Measurements from ENCODE around the gene DCUN1D4.
"Not testable (repeated sequence)": the region's sequence is repeated elsewhere in the genome, so short reads cannot be mapped to it uniquely, and the experiment has no call there.

Gene DCUN1D4

DNA sequence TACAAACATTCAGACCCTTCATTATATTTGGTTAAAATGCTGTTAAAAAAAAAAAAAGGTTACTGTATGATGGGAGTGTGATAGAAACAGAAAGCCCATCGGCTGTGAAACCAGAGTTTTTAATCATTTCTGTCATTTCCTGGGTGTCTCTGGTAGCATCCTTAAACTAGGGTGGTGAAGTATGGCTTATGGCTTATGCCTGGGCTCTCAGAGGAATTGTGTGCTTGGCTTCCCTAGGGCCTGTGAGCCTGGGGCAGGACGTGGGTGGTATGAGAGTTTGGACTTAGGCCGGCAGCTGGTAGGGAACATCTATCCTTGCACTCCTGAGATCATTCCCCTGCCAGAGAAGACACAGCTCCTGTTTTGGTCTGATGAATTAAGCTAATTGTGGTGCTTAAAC, 52.2 kb downstream of the DCUN1D4 start:
- DNase-seq (ENCODE audit: low spot score): no peak

DNA sequence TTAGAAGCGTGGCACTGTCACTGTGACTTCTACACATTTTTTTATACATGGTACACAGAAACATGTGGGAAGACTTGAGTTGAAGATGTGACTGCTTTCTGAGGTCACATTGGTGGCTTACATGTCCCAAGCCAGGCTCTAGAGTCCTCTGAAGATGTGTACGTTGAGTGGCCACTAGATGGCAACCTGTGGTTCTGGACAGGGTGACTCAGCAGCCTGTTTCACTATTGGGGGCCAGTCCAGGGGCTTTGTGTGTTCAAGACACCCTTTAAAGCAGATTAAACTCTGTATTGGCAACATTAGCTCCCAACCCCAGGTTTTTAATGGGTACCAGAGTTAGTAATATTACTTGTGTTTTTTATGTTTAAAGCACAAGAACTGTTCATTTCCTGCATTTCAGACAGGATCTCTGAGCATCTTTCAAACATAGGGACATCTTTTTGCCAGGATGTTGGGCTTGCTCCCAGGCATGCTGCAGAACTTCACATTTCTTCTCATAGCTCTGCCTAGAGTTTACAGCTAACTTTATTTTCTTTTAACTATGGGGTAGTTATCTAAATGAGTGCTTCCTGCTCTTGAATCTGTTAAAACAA, 53.0 kb downstream of the DCUN1D4 start:
- DNase-seq (ENCODE audit: low spot score): peak; percentile 78

DNA sequence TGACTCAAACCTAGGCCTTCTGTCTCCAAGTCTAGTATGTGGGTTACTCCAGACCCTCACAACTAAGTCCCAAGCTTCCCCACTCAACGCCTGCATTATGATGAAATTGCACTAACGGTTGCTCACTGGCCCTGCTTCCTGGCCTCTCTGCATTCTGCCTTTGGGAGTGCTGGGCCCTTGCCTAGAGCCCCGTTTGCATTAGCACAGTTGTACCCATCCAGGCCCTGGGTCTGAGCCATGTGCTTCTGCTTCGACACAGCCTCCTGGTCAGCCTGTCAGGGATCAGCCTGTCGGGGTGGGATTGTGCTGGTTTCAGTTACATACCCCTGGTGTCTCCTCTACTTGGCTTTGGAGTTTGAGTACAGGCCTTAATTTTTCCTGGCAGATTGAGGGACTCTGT, 58.4 kb downstream of the DCUN1D4 start:
- DNase-seq (ENCODE audit: low spot score): no peak

DNA sequence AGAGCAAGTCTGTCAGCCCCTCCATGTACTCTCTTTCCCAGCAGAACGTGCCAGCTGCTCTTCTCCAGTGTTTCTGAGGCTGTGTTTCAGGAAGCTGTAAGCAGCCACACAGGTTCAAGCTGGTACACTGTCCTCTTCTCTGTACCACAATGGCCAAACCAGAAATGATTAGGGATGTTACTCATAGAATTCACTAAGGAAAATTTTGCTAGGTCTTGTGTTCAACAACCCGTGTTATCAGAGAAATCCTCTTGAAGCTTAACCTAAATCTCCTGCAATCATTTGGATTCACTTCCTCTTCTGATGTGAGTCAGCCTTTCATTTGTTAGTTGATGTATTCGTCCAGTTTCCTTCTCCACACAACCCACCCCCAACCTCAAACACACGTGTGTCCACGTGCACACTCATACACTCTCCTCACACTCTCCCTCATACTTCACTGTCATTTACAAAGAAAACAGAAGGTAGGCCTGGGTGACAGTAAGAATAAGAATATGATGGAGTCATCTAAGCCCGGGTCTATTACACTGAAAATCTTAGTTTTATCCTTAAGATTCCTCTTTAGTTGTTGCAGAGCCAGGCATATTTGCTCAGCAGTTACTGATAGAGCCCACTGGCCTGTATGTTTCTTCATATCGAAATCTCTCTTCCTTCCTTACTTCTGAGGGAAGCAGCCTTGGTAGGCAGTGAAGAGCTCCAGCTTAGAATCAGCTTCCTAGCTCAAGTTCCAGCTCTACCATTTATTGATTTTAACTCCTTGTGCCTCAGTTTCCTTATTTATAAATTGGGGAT, 63.4 kb downstream of the DCUN1D4 start:
- no peak for DNase-seq (ENCODE audit: low spot score)

DNA sequence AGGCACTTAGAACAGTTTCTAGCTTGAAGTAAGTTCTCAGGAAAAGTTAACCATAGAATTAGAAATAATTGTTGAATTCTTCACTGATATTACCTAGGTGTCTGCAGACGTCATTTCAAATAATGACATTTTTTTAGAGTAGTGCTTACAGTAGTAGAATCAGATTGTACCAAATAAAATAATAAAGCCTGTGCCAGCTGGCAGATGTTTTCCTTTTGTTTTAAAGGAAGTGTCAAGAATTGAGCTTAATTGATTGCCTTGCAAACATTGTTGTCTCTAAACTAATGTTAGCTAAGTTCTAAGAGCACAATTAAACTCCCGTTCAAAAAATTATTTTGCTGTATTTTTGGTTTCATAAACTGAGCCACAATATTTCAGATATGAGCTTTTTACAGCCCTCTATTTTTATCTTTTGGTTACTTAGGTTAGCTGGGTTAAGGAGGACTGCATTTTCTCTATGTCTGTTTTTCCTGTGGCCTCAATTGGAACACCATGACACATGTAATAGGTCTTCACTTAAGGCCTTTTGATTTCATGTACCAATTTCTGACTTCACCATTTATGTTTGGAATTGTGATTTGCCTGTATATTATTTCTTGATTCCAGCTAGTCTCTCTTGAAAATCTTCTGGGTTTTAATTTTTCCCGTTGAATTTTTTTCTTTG, 64.2 kb downstream of the DCUN1D4 start:
- no peak for DNase-seq (ENCODE audit: low spot score)

DNA sequence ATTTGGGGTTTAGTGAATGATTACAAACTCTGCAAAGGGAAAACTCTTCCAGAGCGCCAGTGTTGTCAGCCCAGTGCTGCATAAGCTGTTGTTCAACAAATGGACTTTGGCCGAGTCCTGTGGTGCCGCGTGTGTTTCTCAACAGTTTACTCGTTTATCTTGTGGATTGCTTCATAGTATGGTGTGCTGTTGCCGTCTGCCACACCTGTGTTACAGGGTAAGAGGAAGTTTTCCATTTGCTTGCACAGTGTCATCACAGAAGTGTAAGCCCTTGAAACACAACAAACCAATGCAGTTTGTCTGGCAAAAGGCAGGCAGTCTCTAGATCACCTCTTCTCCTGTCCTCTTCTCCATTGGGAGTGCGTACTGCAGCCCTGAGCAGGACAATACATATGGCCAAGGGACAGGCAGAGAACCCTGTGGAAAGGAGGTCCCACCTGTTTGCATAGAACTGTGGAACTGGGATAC, 66.3 kb downstream of the DCUN1D4 start:
- no peak for DNase-seq (ENCODE audit: low spot score)

DNA sequence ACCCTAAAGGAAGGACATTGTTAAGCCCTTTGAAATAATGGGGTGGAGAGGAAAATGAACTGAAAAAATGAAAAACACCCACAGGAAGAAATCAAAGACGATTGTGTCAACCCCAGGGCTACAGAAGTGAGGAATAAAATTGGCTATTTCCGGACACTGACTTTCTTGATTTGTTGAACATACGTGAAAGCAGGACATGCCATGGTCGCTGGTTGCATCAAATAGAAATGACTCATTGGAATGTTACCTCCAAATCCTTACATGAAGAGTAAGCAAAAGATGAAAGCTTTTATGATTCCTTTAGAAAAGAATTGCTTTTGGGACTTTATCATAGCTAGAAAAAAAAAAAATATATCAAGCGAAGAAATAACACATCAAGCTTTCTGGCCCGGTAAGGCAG, 75.3 kb downstream of the DCUN1D4 start:
- no peak for DNase-seq (ENCODE audit: low spot score)

DNA sequence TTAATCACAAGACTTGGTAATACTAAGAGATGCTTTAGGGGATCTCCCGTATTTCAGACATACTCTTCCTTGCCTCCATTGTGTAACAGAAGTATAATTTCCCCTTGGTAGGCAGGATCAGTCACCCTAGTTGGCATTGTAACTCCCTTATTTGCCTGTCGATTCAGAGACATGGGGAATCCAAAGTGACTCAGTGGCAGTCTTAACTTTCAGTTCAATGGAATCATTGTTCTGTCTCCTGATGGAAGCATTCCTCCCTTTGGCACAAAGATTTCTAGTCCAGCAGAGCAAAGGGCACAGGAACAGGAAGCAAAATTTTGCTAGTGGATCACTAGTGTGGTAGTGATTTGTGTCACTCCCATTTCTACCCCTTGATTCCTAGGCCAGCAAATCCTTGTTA, 80.4 kb downstream of the DCUN1D4 start:
- no peak for DNase-seq (ENCODE audit: low spot score)

DNA sequence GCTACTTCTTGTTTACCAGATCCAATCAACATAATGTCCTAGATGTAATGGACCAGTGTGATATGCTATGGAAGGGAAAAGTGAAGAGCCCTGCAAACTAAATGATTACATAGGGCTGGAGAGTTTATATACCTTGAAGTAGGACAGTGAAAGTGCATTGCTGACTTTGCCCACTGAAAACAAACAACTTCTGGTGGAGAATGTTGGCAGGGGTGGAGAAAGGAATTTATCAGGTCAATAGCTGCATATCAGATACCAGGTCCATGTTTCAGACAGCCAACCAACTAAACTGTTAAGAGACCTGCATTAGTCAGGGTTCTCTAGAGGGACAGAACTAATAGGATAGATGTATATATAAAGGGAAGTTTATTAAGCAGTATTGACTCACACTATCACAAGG, 82.4 kb downstream of the DCUN1D4 start:
- DNase-seq (ENCODE audit: low spot score): no peak

DNA sequence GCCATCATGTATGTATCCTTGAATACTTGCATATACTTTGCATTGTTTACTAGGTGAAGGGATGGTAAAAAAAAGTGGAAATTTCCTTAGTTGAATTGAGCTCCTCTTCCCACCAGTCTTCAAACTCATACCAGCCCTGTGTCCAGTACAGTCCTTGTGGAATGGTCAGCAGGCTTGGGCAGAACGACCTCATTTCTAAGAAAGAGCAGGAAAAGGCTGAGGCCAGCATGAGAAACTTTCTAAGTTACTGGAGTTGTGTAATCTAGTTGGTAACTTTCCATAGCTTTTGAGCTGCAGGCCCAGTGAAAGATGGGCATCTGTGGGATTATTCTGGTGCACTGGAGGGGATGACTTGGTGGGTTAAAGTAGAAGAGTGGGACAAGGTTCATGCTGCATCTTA, 87.6 kb downstream of the DCUN1D4 start:
- DNase-seq (ENCODE audit: low spot score): no peak

DNA sequence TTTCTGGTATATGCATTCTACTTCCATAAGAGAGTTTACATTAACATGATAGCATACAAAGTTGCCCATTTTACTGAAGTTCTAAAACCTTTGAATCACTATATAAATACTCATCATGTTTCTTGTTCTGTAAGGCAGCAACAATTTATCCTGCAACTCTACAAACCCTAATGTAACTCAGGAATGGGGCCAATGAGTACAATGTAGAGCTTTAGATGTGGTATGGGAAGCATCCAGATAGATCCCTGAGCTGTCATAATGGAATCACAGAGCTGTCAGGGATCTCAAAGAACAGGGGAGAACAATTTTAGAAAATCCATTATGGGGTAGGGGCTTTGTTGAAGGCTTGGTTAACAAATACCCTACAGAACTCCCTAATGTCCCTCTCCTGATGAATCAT, 88.5 kb downstream of the DCUN1D4 start:
- no peak for DNase-seq (ENCODE audit: low spot score)

DNA sequence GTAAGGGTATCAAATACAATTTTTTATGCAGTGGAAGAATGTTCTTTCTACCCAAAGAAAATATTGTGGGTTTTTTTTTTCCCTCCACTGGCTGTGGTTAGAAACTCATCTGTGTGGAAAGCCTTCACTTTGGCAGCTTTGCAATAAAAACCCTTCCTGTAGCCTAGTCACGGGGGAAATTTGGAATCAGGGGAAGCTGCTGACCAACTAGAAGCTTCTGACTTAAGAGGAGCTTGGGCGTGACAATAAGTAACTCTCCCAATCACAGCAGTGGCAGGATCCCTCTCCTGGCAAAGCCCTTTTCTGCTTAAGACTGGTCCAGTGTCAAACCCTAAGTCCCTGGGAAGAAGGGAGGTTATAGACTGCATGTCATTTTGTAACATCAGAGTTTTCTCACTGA, 89.3 kb downstream of the DCUN1D4 start:
- peak; percentile 23 for DNase-seq (ENCODE audit: low spot score)

DNA sequence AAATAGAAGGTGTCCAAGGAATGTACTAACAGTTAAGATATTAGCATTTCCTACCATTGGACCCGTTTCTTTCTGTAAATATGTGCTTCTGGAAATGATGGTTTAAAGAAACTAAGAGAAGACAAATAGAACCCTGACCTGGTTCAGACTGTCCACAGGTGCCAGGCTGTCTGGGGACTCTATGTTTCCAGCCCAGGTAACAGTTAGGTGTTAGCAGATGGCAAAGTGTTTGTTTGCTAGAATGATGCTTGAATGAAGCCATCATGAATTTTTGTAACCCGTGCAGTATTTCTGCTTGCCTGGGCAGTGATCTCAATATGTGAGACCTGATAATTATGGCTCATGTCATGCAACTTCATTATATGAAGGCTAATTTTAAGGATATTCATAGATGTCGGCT, 89.7 kb downstream of the DCUN1D4 start:
- no peak for DNase-seq (ENCODE audit: low spot score)

DNA sequence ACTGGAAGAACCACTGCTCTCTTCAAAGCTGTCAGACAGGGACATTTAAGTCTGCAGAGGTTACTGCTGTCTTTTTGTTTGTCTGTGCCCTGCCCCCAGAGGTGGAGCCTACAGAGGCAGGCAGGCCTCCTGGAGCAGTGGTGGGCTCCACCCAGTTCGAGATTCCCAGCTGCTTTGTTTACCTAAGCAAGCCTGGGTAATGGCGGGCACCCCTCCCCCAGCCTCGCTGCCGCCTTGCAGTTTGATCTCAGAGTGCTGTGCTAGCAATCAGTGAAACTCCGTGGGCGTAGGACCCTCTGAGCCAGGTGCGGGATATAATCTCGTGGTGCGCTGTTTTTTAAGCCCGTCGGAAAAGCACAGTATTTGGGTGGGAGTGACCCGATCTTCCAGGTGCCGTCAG, 97.5 kb downstream of the DCUN1D4 start:
- not testable (repeated sequence) for DNase-seq (ENCODE audit: low spot score)

DNA sequence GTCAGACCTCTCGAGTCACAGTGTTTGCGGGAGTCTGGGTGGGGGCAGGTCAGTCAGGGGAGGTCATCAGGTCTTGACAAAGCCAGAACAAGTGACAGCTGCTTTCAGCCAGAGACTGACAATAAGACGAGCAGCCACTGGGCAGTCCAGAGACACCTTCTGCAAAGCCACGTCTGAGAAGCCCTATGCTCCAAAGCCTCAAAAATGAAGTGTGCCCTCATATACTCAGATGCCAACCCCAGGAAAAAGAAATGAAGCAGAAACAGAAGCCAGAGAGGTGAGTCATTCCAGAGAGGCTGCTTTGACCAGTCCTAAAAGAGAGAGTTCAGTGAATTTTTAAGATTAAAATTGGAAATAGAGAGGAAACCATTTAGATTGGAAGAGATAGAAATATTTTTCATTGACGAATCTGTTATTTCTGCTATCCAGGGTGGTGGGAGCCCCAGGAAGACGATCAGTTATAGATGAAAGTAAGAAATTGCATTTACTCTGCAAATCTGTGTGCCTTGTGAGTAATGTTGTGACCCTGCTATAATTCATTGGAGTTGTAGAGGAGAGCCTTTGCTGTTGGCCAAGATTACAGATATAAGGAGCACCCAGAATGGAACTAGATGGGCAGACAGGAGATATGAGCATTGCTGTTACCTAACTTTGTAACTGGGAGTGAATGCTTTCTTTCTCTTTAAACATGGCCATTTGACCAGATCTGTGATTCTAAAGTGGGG, 99.3 kb downstream of the DCUN1D4 start:
- peak; percentile 46 for DNase-seq (ENCODE audit: low spot score)

DNA sequence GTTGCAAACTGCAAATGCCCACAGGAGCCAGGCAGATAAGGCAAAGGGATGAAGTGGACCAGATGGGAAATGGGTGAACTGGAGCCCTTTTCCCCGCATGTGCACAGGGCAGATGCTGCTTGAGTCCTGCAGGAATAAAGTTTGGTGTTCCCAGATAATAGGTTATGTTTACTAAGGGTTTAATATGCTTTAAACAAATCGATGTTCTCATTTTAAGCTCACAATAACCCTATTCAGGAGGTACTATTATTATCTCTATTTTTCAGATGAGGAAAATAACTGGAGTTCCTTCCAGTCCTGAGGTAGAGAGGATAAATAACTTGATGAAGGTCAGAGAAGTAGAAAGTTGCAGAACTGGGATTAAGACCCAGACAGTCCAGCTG, 99.9 kb downstream of the DCUN1D4 start:
- no peak for DNase-seq (ENCODE audit: low spot score)

DNA sequence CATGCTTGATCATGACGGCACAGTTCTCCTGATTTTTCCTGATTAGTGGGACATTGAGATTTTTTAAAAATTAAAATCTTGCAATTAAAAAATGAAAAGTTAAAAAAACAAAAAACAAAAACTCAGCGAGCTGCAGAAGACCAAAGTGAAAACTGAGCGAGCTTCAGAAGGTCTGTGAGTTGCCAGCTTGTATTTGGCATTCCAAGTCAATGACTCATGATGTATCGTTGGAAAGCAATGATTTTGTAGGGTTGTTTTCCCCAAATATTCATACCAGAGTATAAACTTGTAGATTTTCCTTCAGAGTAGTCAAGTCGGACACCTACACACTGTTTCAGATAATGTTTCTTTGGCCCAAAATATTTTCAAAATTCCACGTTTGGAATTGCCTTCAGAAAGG, 100.3 kb downstream of the DCUN1D4 start:
- peak; percentile 40 for DNase-seq (ENCODE audit: low spot score)

DNA sequence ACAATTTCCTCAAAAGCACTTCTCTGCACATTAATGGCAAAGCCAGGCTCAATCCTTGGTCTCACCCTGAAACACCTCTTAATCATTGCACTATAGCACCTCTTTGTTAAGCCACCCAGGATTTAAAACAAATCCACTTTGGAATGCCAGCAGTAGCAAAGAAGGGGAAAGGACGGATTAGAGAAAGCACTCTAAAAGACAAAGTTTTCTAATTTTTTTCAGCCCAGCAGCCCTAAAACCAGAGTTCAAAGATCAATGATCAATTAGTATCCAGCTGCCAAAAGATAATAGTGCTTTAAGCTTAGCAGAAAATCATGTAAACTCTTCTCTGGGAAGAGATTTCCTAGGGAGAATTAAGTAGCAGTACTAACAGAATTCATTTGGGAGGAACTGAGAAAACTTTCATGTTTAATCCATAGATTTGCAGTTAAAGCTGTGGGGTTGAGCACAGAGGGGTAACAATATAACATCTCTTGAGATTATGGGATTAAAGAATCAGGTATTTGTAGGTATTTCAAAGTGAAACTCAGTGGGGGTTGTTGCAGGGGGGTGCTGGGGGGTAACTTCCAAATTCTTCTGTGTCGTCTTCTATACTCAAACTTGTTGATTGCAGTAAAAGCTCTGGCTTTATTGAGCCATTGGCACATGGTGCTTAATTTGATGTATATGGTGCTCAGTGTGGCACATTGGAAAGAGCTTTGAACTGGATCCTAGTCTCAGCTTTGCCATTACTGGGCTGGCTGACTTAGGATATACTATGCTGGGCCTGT, 115.4 kb downstream of the DCUN1D4 start:
- no peak for DNase-seq (ENCODE audit: low spot score)

DNA sequence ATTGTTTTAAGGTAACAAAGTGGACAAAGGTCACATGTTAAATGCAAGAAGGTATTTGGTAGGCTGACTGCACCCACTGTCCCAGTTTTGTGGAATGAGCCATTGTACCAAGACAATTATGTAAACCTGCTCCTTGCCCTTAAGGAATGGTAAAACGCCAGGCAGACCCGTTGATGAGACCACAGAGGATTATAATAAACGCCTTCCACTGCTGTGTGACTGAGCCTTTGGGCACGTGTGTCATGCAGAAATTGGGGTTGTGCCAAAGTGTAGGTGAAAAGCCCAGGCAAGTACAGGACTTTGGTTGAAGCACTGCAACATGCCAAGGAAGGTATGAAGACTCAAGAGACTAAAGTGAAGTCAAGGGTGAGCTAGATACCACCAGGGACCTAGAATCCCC, 117.5 kb downstream of the DCUN1D4 start:
- no peak for DNase-seq (ENCODE audit: low spot score)

DNA sequence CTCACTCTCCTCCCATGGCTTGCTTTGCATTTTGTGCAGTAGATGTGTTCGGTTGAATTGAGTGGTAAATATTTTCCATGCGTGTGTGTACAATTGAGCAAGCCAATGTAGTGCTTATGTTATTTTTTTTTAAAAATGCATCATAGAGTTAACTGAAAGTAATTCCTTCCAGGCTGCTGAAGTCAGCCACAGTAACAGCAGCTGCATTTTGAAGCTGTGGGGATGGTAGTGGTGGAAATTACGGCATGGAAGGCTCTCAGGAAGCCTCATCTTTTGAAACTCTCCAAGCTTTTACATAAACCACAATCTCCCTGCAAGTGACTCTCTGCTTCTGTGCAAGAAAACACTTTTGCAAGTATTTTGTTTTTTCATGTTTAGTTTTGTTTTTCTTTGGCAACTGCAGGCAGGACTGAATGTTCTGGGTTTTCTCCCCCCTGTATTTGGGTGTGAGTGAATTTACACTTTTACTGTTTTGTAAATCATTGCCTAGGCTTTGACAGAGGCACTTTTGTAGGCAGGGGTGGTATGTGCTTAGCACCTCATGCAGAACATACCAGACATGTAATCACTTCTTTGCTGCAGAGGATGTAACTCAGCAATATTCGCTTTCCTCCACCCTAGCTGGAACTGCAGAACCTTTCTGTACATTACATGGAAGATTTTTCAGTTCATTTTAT, 121.0 kb downstream of the DCUN1D4 start:
- DNase-seq (ENCODE audit: low spot score): no peak

DNA sequence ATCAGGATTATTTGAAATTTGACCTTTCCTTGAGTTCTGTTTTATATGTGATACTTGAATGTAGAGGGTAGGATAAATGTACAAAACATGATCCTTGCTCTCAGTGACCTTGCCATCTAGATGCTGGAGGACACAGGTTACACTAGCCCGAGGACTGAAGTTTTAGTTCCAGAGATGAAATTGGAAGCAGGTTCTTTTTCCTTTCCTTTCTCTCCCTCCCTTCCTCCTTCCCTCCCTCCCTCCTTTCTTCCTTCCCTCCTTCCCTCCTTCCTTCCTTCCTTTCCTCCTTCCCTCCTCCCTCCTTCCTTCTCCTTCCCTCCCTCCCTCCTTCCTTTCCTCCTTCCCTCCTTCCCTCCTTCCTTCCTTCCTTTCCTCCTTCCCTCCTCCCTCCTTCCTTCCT, 122.9 kb downstream of the DCUN1D4 start:
- no peak for DNase-seq (ENCODE audit: low spot score)

Data from AG08396 (cell line).